Karpas-422 (cell line): Measurements from ENCODE around the gene TMEM164. TPM values are rescaled to one million over a fixed set of nuclear protein-coding genes. Genes with fewer than 3 reads are reported as not detected.

ENCODE experiments used
- DNase-seq: peaks from one replicate; pipeline ENCODE4 v3.0.0-alpha.2; 2015
- H2AFZ ChIP-seq: fragments of 200-600 bp; sonication (generic); 2 replicates; pipeline ENCODE4 v1.6.1; 2014; ENCODE audit warnings: antibody characterized with exemption, low read length, mixed read lengths
- H3K27ac ChIP-seq: fragments of 200-600 bp; sonication (generic); 2 replicates; pipeline ENCODE4 v1.5.1; 2014; ENCODE audit warnings: mild to moderate bottlenecking, low read length, moderate library complexity
- H3K27me3 ChIP-seq: fragments of 200-600 bp; sonication (generic); 2 replicates; pipeline ENCODE4 v1.6.1; 2014; ENCODE audit warnings: low read length, mixed read lengths
- H3K36me3 ChIP-seq: fragments of 200-600 bp; sonication (generic); 2 replicates; pipeline ENCODE4 v1.6.1; 2014; ENCODE audit warnings: low read length, mixed read lengths; ENCODE audit not compliant: insufficient read depth
- H3K4me1 ChIP-seq: fragments of 200-600 bp; sonication (generic); 2 replicates; pipeline ENCODE4 v1.6.1; 2014; ENCODE audit warnings: mild to moderate bottlenecking, low read length, mixed read lengths
- H3K4me2 ChIP-seq: fragments of 200-600 bp; sonication (generic); 2 replicates; pipeline ENCODE4 v1.6.1; 2014; ENCODE audit warnings: low read length, low read depth, mild to moderate bottlenecking; ENCODE audit not compliant: poor library complexity, severe bottlenecking
- H3K4me3 ChIP-seq: fragments of 200-600 bp; sonication (generic); 2 replicates; pipeline ENCODE4 v1.5.1; 2014; ENCODE audit warnings: mild to moderate bottlenecking, antibody characterized with exemption, low read length, mixed read lengths
- H3K79me2 ChIP-seq: fragments of 200-600 bp; sonication (generic); 2 replicates; pipeline ENCODE4 v1.6.1; 2014; ENCODE audit warnings: mild to moderate bottlenecking, low read length, mixed read lengths
- H3K9ac ChIP-seq: fragments of 200-600 bp; sonication (generic); 2 replicates; pipeline ENCODE4 v1.6.0; 2014; ENCODE audit warnings: low read length
- H3K9me2 ChIP-seq: fragments of 200-600 bp; sonication (generic), shearing (Covaris generic); replicated peaks from 2 replicates; pipeline ENCODE4 v1.6.0; 2014; ENCODE audit warnings: mild to moderate bottlenecking, low read length, moderate library complexity; ENCODE audit not compliant: insufficient read depth
- H3K9me3 ChIP-seq: fragments of 300-700, 200-600 bp; sonication (generic); 2 replicates; pipeline ENCODE4 v1.6.1; 2014; ENCODE audit warnings: low read length, mixed read lengths
- H4K20me1 ChIP-seq: fragments of 200-600 bp; sonication (generic); 2 replicates; pipeline ENCODE4 v1.6.1; 2014; ENCODE audit warnings: mild to moderate bottlenecking, antibody characterized with exemption, low read length, low read depth; ENCODE audit not compliant: insufficient read depth
- total RNA-seq: library from RNA; depleted of rRNA; stranded (reverse); fragments of >200 nt; shearing (Covaris generic); gene quantifications from 2 replicates; pipeline ENCODE4 v1.2.3, GENCODE V29; 2014; ENCODE audit warnings: low replicate concordance

Gene TMEM164
- total RNA-seq, 1 experiment from 2014 or later: 14.1 TPM

DNA sequence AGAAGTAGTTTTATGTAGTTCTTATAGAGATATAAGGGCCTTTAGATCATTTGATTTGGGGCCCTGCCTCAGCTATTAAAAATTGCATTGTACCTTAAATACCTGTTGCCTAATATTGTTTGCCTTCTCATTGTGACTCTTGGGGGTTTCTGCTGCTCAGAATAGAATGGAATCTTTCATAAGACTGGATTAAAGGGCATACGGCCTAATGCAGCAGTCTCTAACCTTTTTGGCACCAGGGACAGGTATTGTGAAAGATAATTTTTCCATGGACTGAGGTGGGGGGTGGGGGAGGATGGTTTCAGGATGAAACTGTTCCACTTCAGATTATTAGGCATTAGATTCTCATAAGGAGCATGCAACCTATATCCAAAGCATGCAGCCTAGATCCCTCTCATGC lies 46.2 kb downstream of the TMEM164 start:
- no peaks in the 10 kb centered on the region for H4K20me1 ChIP-seq
- no peaks in the 10 kb centered on the region for H3K9me3 ChIP-seq
- no peak overlapping the region for H3K27ac ChIP-seq
- no peaks in the 10 kb centered on the region for H3K27me3 ChIP-seq
- no peak overlapping the region for H3K4me3 ChIP-seq
- H2AFZ ChIP-seq: no peak overlapping the region
- H3K36me3 ChIP-seq: no peaks in the 10 kb centered on the region
- DNase-seq: no peak
- no peak overlapping the region for H3K4me2 ChIP-seq
- peaks cover 8% of the 10 kb centered on the region for H3K79me2 ChIP-seq
- H3K4me1 ChIP-seq: no peaks in the 10 kb centered on the region
- no peak overlapping the region for H3K9ac ChIP-seq
- no peaks in the 10 kb centered on the region for H3K9me2 ChIP-seq

GRCh38 chrX:110050386-110050785 lies 47.5 kb downstream of the TMEM164 start:
- Histone ChIP-seq H3K9ac (no peak overlapping the region), H3K4me2 (no peak overlapping the region), H3K9me3 (no peaks in the 10 kb centered on the region), H3K79me2 (no peaks in the 10 kb centered on the region), H3K9me2 (no peaks in the 10 kb centered on the region), H3K27me3 (no peaks in the 10 kb centered on the region), H3K27ac (no peak overlapping the region), H2AFZ (no peak overlapping the region), H4K20me1 (no peaks in the 10 kb centered on the region), H3K36me3 (no peaks in the 10 kb centered on the region), H3K4me3 (no peak overlapping the region), H3K4me1 (no peaks in the 10 kb centered on the region)
- DNase-seq: no peak

- no peak overlapping the region for H3K4me2 ChIP-seq
- no peaks in the 10 kb centered on the region for H3K79me2 ChIP-seq
- no peaks in the 10 kb centered on the region for H3K27me3 ChIP-seq
- peaks cover under 1% of the 10 kb centered on the region; the same call in 1 of the 2 replicates for H3K4me1 ChIP-seq
- no peak overlapping the region for H2AFZ ChIP-seq
- H3K27ac ChIP-seq: no peak overlapping the region
- H3K9me3 ChIP-seq: no peaks in the 10 kb centered on the region
- H3K9me2 ChIP-seq: no peaks in the 10 kb centered on the region
- no peaks in the 10 kb centered on the region for H4K20me1 ChIP-seq
- H3K4me3 ChIP-seq: no peak overlapping the region
- no peak overlapping the region for H3K9ac ChIP-seq
- H3K36me3 ChIP-seq: no peaks in the 10 kb centered on the region
- DNase-seq: no peak
Observed at GRCh38 chrX:110050901-110051300, 48.0 kb downstream of the TMEM164 start.

DNA sequence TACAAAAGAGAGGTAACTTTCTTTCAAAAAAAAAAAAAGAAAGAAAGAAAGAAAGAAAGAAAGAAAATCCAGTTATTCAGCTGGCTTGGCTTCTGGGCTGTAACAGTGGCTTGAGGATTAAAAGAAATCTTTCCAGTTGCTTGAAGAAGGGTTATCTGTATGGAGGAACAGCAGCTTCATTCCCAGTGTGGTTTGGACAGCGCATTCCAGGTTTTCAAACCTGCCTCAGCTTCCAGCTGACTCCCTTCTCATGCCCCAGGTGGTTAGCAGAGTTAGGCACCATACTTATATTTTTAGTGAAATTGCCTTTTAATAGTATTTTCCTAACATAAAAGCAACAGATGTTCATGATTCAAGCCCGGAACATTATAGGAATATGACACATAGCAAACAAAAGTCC lies 48.6 kb downstream of the TMEM164 start:
- Histone ChIP-seq H3K36me3 (no peaks in the 10 kb centered on the region), H3K27ac (no peak overlapping the region), H4K20me1 (no peaks in the 10 kb centered on the region), H3K9me2 (no peaks in the 10 kb centered on the region), H3K27me3 (no peaks in the 10 kb centered on the region), H3K9ac (no peak overlapping the region), H3K79me2 (no peaks in the 10 kb centered on the region), H2AFZ (no peak overlapping the region), H3K4me3 (no peak overlapping the region), H3K9me3 (no peaks in the 10 kb centered on the region), H3K4me1 (peaks cover 7% of the 10 kb centered on the region), H3K4me2 (no peak overlapping the region)
- DNase-seq: no peak

DNA sequence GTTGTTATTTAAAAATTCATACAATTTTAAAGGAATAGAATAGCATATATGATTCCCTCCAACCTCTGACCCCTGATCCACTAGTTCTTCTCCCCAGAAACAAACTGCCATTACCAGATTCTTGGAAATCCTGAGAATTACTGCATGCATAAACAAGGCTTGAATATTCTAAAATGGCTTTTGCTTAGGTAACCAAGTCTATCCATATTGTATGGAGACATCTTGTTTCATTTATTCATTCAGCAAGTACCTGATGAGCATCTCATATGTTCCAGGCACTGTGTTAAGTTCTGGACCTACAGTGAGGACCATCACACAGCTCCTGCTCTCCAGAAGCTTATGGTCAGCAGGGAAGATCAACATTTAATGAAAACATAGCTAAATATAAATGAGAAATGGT lies 49.4 kb downstream of the TMEM164 start:
- Histone ChIP-seq H3K4me1 (peaks cover 14% of the 10 kb centered on the region), H3K9me3 (no peaks in the 10 kb centered on the region), H3K79me2 (peaks cover 4% of the 10 kb centered on the region), H3K36me3 (no peaks in the 10 kb centered on the region), H3K9ac (no peak overlapping the region), H3K4me3 (no peak overlapping the region), H2AFZ (no peak overlapping the region), H3K27me3 (no peaks in the 10 kb centered on the region), H3K9me2 (no peaks in the 10 kb centered on the region), H4K20me1 (no peaks in the 10 kb centered on the region), H3K27ac (no peak overlapping the region), H3K4me2 (no peak overlapping the region)
- no peak for DNase-seq

DNA sequence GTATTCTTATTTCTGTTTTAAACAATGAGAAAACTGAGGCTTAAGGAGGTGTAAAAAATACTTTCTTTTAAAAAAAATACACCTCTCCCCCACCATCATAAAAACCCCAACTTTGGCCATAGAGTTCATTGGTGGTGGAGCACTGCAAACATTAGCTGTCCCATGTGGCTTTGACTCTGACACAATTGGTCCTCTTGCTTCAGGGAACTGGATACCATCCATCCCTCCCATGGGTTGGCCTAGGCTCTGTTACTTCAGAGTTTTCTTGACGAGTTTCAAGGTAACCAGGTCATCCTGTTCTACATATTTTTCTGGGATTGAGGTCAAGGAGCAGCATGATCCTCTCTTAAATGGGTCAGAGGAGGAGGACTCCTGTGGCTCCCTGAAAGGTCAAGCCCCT lies 50.5 kb downstream of the TMEM164 start:
- no peak overlapping the region for H3K9ac ChIP-seq
- H2AFZ ChIP-seq: no peak overlapping the region
- no peak overlapping the region for H3K4me2 ChIP-seq
- no peak overlapping the region for H3K4me3 ChIP-seq
- no peaks in the 10 kb centered on the region for H4K20me1 ChIP-seq
- H3K27me3 ChIP-seq: no peaks in the 10 kb centered on the region
- peaks cover 20% of the 10 kb centered on the region for H3K4me1 ChIP-seq
- H3K27ac ChIP-seq: no peak overlapping the region
- DNase-seq: no peak
- no peaks in the 10 kb centered on the region for H3K9me2 ChIP-seq
- H3K79me2 ChIP-seq: peaks cover 14% of the 10 kb centered on the region
- H3K36me3 ChIP-seq: no peaks in the 10 kb centered on the region
- no peaks in the 10 kb centered on the region for H3K9me3 ChIP-seq

DNA sequence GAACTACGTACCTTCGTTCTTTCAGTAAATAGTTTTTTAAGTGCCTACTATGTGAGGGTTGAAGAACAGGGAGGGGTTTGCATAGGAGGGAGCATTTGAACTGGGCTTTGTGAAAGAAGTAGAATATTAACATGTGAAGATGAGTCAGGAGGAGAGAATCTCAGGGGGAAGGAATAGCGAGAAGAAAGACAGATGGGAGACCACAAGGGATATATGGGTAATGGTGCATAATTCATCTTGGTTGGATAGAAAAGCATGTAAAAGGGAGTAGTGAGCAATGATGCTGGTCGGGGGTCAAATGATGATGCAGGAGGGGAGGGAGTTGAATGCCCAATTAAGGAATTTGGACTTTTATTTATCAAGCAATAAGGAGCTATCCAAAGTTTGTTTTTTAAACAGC lies 52.7 kb downstream of the TMEM164 start:
- H3K4me3 ChIP-seq: no peak overlapping the region
- no peaks in the 10 kb centered on the region for H3K9me3 ChIP-seq
- no peak overlapping the region for H2AFZ ChIP-seq
- DNase-seq: no peak
- H3K9ac ChIP-seq: no peak overlapping the region
- H4K20me1 ChIP-seq: no peaks in the 10 kb centered on the region
- no peak overlapping the region for H3K27ac ChIP-seq
- no peaks in the 10 kb centered on the region for H3K27me3 ChIP-seq
- H3K4me1 ChIP-seq: peaks cover 20% of the 10 kb centered on the region
- H3K9me2 ChIP-seq: no peaks in the 10 kb centered on the region
- H3K36me3 ChIP-seq: no peaks in the 10 kb centered on the region
- no peak overlapping the region for H3K4me2 ChIP-seq
- H3K79me2 ChIP-seq: peaks cover 23% of the 10 kb centered on the region

GRCh38 chrX:110056419-110056818 lies 53.5 kb downstream of the TMEM164 start:
- H3K27me3 ChIP-seq: no peaks in the 10 kb centered on the region
- no peak overlapping the region for H2AFZ ChIP-seq
- no peaks in the 10 kb centered on the region for H3K9me2 ChIP-seq
- peaks cover 29% of the 10 kb centered on the region for H3K79me2 ChIP-seq
- no peak overlapping the region for H3K9ac ChIP-seq
- no peak overlapping the region for H3K4me2 ChIP-seq
- no peak overlapping the region for H3K27ac ChIP-seq
- H4K20me1 ChIP-seq: no peaks in the 10 kb centered on the region
- no peak for DNase-seq
- no peak overlapping the region for H3K4me3 ChIP-seq
- H3K9me3 ChIP-seq: no peaks in the 10 kb centered on the region
- H3K4me1 ChIP-seq: peaks cover 27% of the 10 kb centered on the region
- H3K36me3 ChIP-seq: no peaks in the 10 kb centered on the region

GRCh38 chrX:110059410-110059809 lies 56.5 kb downstream of the TMEM164 start:
- no peaks in the 10 kb centered on the region for H4K20me1 ChIP-seq
- H3K27me3 ChIP-seq: no peaks in the 10 kb centered on the region
- no peaks in the 10 kb centered on the region for H3K9me2 ChIP-seq
- no peaks in the 10 kb centered on the region for H3K9me3 ChIP-seq
- H3K27ac ChIP-seq: no peak overlapping the region
- H3K4me1 ChIP-seq: peaks cover 28% of the 10 kb centered on the region
- H3K79me2 ChIP-seq: peaks cover 29% of the 10 kb centered on the region
- no peak overlapping the region for H3K4me3 ChIP-seq
- no peak overlapping the region for H3K4me2 ChIP-seq
- no peak overlapping the region for H2AFZ ChIP-seq
- no peak overlapping the region for H3K9ac ChIP-seq
- H3K36me3 ChIP-seq: no peaks in the 10 kb centered on the region
- DNase-seq: no peak
